Astrocyte (in vitro differentiated cells and primary cell): ENCODE data around the gene SPAG5. TPM values are rescaled to one million over a fixed set of nuclear protein-coding genes. Genes with fewer than 3 reads are reported as not detected.

Experiments
- DNase-seq: peaks from one replicate; pipeline ENCODE4 v3.0.0-alpha.2; 2010; ENCODE audit warnings: low read depth
- FAIRE-seq: peaks from 2 replicates; lab custom pipeline; 2011; peaks lifted over from hg19 to GRCh38; lab: Jason Lieb, UNC
- H2AFZ ChIP-seq: 2 replicates; pipeline ENCODE4 v1.6.0; 2012; ENCODE audit warnings: low read depth, low read length, inconsistent platforms
- H3K27ac ChIP-seq: 2 replicates; pipeline ENCODE4 v1.5.1; 2011; ENCODE audit warnings: low read depth, low read length, inconsistent platforms
- H3K27me3 ChIP-seq: 2 replicates; pipeline ENCODE4 v1.6.0; 2011; ENCODE audit warnings: low read length, inconsistent platforms; ENCODE audit not compliant: insufficient read depth
- H3K36me3 ChIP-seq: 2 replicates; pipeline ENCODE4 v1.5.1; 2011; ENCODE audit warnings: low read length, inconsistent platforms; ENCODE audit not compliant: insufficient read depth
- H3K4me1 ChIP-seq: 2 replicates; pipeline ENCODE4 v1.5.1; 2011; ENCODE audit warnings: low read length, inconsistent platforms; ENCODE audit not compliant: insufficient read depth
- H3K4me2 ChIP-seq: 2 replicates; pipeline ENCODE4 v1.6.0; 2012; ENCODE audit warnings: low read length, inconsistent platforms
- H3K4me3 ChIP-seq: 2 replicates; pipeline ENCODE4 v1.5.1; 2011; ENCODE audit warnings: low read depth, mild to moderate bottlenecking, low read length, inconsistent platforms; ENCODE audit not compliant: insufficient read depth
- H3K79me2 ChIP-seq: 2 replicates; pipeline ENCODE4 v1.6.0; 2012; ENCODE audit warnings: mild to moderate bottlenecking, low read length, inconsistent platforms; ENCODE audit not compliant: insufficient read depth
- H3K9ac ChIP-seq: 2 replicates; pipeline ENCODE4 v1.6.0; 2012; ENCODE audit warnings: mild to moderate bottlenecking, low read length, inconsistent platforms
- H3K9me3 ChIP-seq: 2 replicates; pipeline ENCODE4 v1.5.1; 2012; ENCODE audit warnings: low read depth, mild to moderate bottlenecking, low read length, inconsistent platforms; ENCODE audit not compliant: insufficient read depth
- H4K20me1 ChIP-seq: 2 replicates; pipeline ENCODE4 v1.6.0; 2012; ENCODE audit warnings: low read length, inconsistent platforms; ENCODE audit not compliant: insufficient read depth
- H3K27ac Mint-ChIP-seq: one replicate; pipeline ENCODE4 v1.8.0; 2021; ENCODE audit warnings: mild to moderate bottlenecking, mixed read lengths; ENCODE audit not compliant: unreplicated experiment
- H3K27me3 Mint-ChIP-seq: one replicate; pipeline ENCODE4 v1.8.0; 2021; ENCODE audit warnings: low read depth, mixed read lengths; ENCODE audit not compliant: unreplicated experiment
- H3K36me3 Mint-ChIP-seq: one replicate; pipeline ENCODE4 v1.8.0; 2021; ENCODE audit warnings: low read depth, mixed read lengths; ENCODE audit not compliant: unreplicated experiment
- H3K4me1 Mint-ChIP-seq: one replicate; pipeline ENCODE4 v1.8.0; 2021; ENCODE audit warnings: low read depth, mixed read lengths; ENCODE audit not compliant: unreplicated experiment
- H3K4me3 Mint-ChIP-seq: one replicate; pipeline ENCODE4 v1.8.0; 2021; ENCODE audit warnings: mild to moderate bottlenecking, moderate library complexity, mixed read lengths; ENCODE audit not compliant: unreplicated experiment
- H3K9me3 Mint-ChIP-seq: one replicate; pipeline ENCODE4 v1.8.0; 2021; ENCODE audit warnings: mild to moderate bottlenecking, mixed read lengths; ENCODE audit not compliant: unreplicated experiment
- CTCF ChIP-seq: IDR thresholded peaks from 2 replicates; pipeline ENCODE4 v1.5.1; 2011; ENCODE audit warnings: low read depth, mild to moderate bottlenecking, inconsistent platforms, low read length, moderate library complexity; ENCODE audit not compliant: insufficient read depth
- EZH2 ChIP-seq: IDR thresholded peaks from 2 replicates; pipeline ENCODE4 v1.6.1; 2012; ENCODE audit warnings: mild to moderate bottlenecking, low read length, inconsistent platforms; ENCODE audit not compliant: insufficient read depth
- total RNA-seq: library from RNA; stranded (reverse); gene quantifications from 2 replicates; pipeline ENCODE4 v1.2.1, GENCODE V29; 2021

The SPAG5 gene
- total RNA-seq, 1 donor from 2014 or later, result 8.7 TPM

GRCh38 chr17:28643983-28644786, 45.4 kb upstream of the SPAG5 start:
- Histone ChIP-seq H2AFZ (peak overlapping the region; percentile 13), H3K4me2 (peak overlapping the region; percentile 98), H3K27me3 (no peaks in the 10 kb centered on the region), H3K4me3 (peak overlapping the region; percentile 77), H3K27ac (no peak overlapping the region), H3K9ac (peak overlapping the region; percentile 82), H4K20me1 (peaks cover 36% of the 10 kb centered on the region), H3K79me2 (peaks cover 38% of the 10 kb centered on the region), H3K9me3 (no peaks in the 10 kb centered on the region), H3K36me3 (peaks cover 45% of the 10 kb centered on the region), H3K4me1 (peaks cover 12% of the 10 kb centered on the region)
- Mint-ChIP-seq H3K9me3 (no peaks in the 10 kb centered on the region), H3K27me3 (no peaks in the 10 kb centered on the region), H3K36me3 (peaks cover 16% of the 10 kb centered on the region), H3K4me1 (peaks cover 12% of the 10 kb centered on the region), H3K27ac (peak overlapping the region; percentile 84), H3K4me3 (peak overlapping the region; percentile 93)
- FAIRE-seq, result peak; percentile 23
- DNase-seq, result peak; percentile 41
- peak; percentile 48 for TF ChIP-seq CTCF
- TF ChIP-seq EZH2, result no peak

GRCh38 chr17:28641579-28641978, 42.8 kb upstream of the SPAG5 start:
- Mint-ChIP-seq H3K4me1 (peaks cover 12% of the 10 kb centered on the region), H3K36me3 (peaks cover 23% of the 10 kb centered on the region), H3K4me3 (no peak overlapping the region), H3K27me3 (no peaks in the 10 kb centered on the region), H3K9me3 (no peaks in the 10 kb centered on the region), H3K27ac (no peak overlapping the region)
- Histone ChIP-seq H3K27me3 (no peaks in the 10 kb centered on the region), H3K79me2 (peaks cover 52% of the 10 kb centered on the region), H3K4me3 (no peak overlapping the region), H3K36me3 (peaks cover 60% of the 10 kb centered on the region), H3K4me1 (peaks cover 12% of the 10 kb centered on the region), H3K27ac (no peak overlapping the region), H3K4me2 (no peak overlapping the region), H3K9ac (no peak overlapping the region), H4K20me1 (peaks cover 54% of the 10 kb centered on the region), H3K9me3 (no peaks in the 10 kb centered on the region), H2AFZ (no peak overlapping the region)
- TF ChIP-seq CTCF (no peak), EZH2 (no peak)
- FAIRE-seq, result no peak
- no peak for DNase-seq

GRCh38 chr17:28635506-28635905, 36.7 kb upstream of the SPAG5 start:
- peaks cover 93% of the 10 kb centered on the region for H3K36me3 ChIP-seq
- no peak overlapping the region for H3K4me2 ChIP-seq
- no peaks in the 10 kb centered on the region for H3K9me3 ChIP-seq
- DNase-seq (no peak), FAIRE-seq (no peak)
- H3K36me3 Mint-ChIP-seq, result peaks cover 49% of the 10 kb centered on the region
- no peaks in the 10 kb centered on the region for H3K27me3 ChIP-seq
- no peaks in the 10 kb centered on the region for H3K4me1 ChIP-seq
- no peaks in the 10 kb centered on the region for H3K9me3 Mint-ChIP-seq
- H3K4me1 Mint-ChIP-seq, result no peaks in the 10 kb centered on the region
- no peak overlapping the region for H3K27ac Mint-ChIP-seq
- H4K20me1 ChIP-seq, result peaks cover 76% of the 10 kb centered on the region
- no peak overlapping the region for H3K4me3 Mint-ChIP-seq
- no peak overlapping the region for H3K27ac ChIP-seq
- no peaks in the 10 kb centered on the region for H3K27me3 Mint-ChIP-seq
- no peak overlapping the region for H2AFZ ChIP-seq
- peaks cover 52% of the 10 kb centered on the region for H3K79me2 ChIP-seq
- no peak overlapping the region for H3K9ac ChIP-seq
- TF ChIP-seq CTCF (no peak), EZH2 (no peak)
- no peak overlapping the region for H3K4me3 ChIP-seq
